Activated CD4-positive, alpha-beta T cell treated with anti-CD3 and anti-CD28 coated beads for 36 hours (primary cell): Measurements from ENCODE around the gene HUS1. TPM values are rescaled to one million over a fixed set of nuclear protein-coding genes. Genes with fewer than 3 reads are reported as not detected.
"Not testable (repeated sequence)": the region's sequence is repeated elsewhere in the genome, so short reads cannot be mapped to it uniquely, and the experiment has no call there.

ENCODE experiments used
- ATAC-seq: fragments of 200-7000 bp; cut with Tn5 transposase; one replicate; pipeline ENCODE4 v1.10.0; 2021; ENCODE audit warnings: mild to moderate bottlenecking, moderate library complexity
- CTCF ChIA-PET: fragments of 350-600 bp; sonication (Branson Sonifier 250); formaldehyde crosslinking; loops from one replicate; lab custom pipeline; 2021; ENCODE audit warnings: antibody characterized with exemption; lab: Charles Lee
- POLR2A ChIA-PET: fragments of 350-600 bp; sonication (Branson Sonifier 250); formaldehyde crosslinking; loops from one replicate; lab custom pipeline; 2021; ENCODE audit warnings: antibody characterized with exemption, inconsistent platforms; lab: Charles Lee
- DNase-seq: peaks from one replicate; pipeline ENCODE4 v3.0.0-alpha.2; 2020
- H3K27ac Mint-ChIP-seq: one replicate; pipeline ENCODE4 v1.8.0; 2021; ENCODE audit warnings: mixed read lengths
- H3K27me3 Mint-ChIP-seq: one replicate; pipeline ENCODE4 v1.8.0; 2021; ENCODE audit warnings: mixed read lengths
- H3K36me3 Mint-ChIP-seq: one replicate; pipeline ENCODE4 v1.8.0; 2021; ENCODE audit warnings: low read depth, mixed read lengths
- H3K4me1 Mint-ChIP-seq: one replicate; pipeline ENCODE4 v1.8.0; 2021; ENCODE audit warnings: mixed read lengths
- H3K4me3 Mint-ChIP-seq: one replicate; pipeline ENCODE4 v1.8.0; 2021; ENCODE audit warnings: mild to moderate bottlenecking, moderate library complexity, mixed read lengths
- H3K9me3 Mint-ChIP-seq: one replicate; pipeline ENCODE4 v1.8.0; 2021; ENCODE audit warnings: low read depth, mixed read lengths
- intact Hi-C, 2 experiments: fragments of 100-400 bp; cut with DNase I in 1 of 2; cut with micrococcal nuclease in 1 of 2; formaldehyde crosslinking; loops; one replicate each; pipeline versions ENCODE4 v1.14.2 to v1.15.1; 2022 to 2024; cut with DNase I, micrococcal nuclease
- total RNA-seq, 2 experiments: library from RNA; stranded (reverse); gene quantifications; one replicate each; pipeline ENCODE4 v1.2.3, GENCODE V29; 2021

HUS1 gene
- total RNA-seq, 2 experiments from 2014 or later: 40.5 to 41.5 TPM

DNA sequence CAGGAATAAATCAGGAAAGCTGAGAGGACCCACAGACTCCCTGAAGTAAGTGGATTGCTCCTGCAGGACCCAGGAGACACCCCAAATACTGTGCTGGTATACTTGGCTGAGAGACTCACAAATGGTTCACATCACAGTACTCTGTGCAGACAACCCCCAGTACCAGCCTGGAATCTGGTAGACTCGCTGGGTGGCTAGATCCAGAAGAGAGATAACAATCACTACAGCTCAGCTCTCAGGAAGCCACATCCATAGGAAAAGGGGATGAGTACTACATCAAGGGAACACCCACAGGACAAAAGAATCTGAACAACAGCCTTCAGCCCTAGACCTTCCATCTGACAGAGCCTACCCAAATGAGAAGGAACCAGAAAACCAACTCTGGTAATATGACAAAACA, 62.9 kb downstream of the HUS1 start:
- ATAC-seq, H3K4me3 Mint-ChIP-seq, H3K4me1 Mint-ChIP-seq, intact Hi-C loops, H3K36me3 Mint-ChIP-seq, POLR2A ChIA-PET, DNase-seq, H3K9me3 Mint-ChIP-seq, H3K27ac Mint-ChIP-seq, H3K27me3 Mint-ChIP-seq: not testable (repeated sequence)
- CTCF ChIA-PET: interaction anchor here (2.5 kb wide), 1 partner anchor 16 kb away, joined by 6 read pairs; no protein-coding TSS in a partner anchor

GRCh38 chr7:47915616-47915976, 63.8 kb downstream of the HUS1 start:
- intact Hi-C loops: no loop called here
- H3K4me3 Mint-ChIP-seq: no peak overlapping the region
- no peak for ATAC-seq
- H3K4me1 Mint-ChIP-seq: no peaks in the 10 kb centered on the region
- DNase-seq: no peak
- no peaks in the 10 kb centered on the region for H3K9me3 Mint-ChIP-seq
- H3K27me3 Mint-ChIP-seq: peaks cover 11% of the 10 kb centered on the region
- ChIA-PET POLR2A (no interaction called here), CTCF (interaction anchor here (2.5 kb wide), 1 partner anchor 17 kb away, joined by 6 read pairs; no protein-coding TSS in a partner anchor)
- H3K36me3 Mint-ChIP-seq: no peaks in the 10 kb centered on the region
- no peak overlapping the region for H3K27ac Mint-ChIP-seq

- Mint-ChIP-seq H3K27ac (no peak overlapping the region), H3K4me1 (no peaks in the 10 kb centered on the region), H3K36me3 (no peaks in the 10 kb centered on the region), H3K27me3 (peaks cover 11% of the 10 kb centered on the region), H3K4me3 (no peak overlapping the region), H3K9me3 (no peaks in the 10 kb centered on the region)
- CTCF ChIA-PET: no interaction called here
- no peak for ATAC-seq
- DNase-seq: no peak
- POLR2A ChIA-PET: no interaction called here
- intact Hi-C loops: no loop called here
Measured at GRCh38 chr7:47914717-47915615, 64.4 kb downstream of the HUS1 start.

Other genes starting within 250 kb of the HUS1 start
- under 1 TPM; 0.09 to 0.16 TPM for gene PKD1L1, start 31.1 kb downstream of the HUS1 start, total RNA-seq
- not detected for gene SUN3, start 49.5 kb upstream of the HUS1 start, total RNA-seq
- under 1 TPM; 0.33 to 0.46 TPM for gene C7orf57, start 55.9 kb upstream of the HUS1 start, total RNA-seq
- 10 to 100 TPM; 51.6 to 70.7 TPM for gene UPP1, start 109.7 kb upstream of the HUS1 start, total RNA-seq
- gene ABCA13, start 191.8 kb upstream of the HUS1 start, total RNA-seq: not detected